ENCODE results near the gene SLC5A8.

Gene SLC5A8, protein sequence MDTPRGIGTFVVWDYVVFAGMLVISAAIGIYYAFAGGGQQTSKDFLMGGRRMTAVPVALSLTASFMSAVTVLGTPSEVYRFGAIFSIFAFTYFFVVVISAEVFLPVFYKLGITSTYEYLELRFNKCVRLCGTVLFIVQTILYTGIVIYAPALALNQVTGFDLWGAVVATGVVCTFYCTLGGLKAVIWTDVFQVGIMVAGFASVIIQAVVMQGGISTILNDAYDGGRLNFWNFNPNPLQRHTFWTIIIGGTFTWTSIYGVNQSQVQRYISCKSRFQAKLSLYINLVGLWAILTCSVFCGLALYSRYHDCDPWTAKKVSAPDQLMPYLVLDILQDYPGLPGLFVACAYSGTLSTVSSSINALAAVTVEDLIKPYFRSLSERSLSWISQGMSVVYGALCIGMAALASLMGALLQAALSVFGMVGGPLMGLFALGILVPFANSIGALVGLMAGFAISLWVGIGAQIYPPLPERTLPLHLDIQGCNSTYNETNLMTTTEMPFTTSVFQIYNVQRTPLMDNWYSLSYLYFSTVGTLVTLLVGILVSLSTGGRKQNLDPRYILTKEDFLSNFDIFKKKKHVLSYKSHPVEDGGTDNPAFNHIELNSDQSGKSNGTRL

GRCh38 chr12:101209319-101210302, at the start of gene SLC5A8:
TSS of gene SLC5A8 (minus strand) at chr12:101210238. CDS start at chr12:101209848, 390 bp downstream.
- H3K27ac Mint-ChIP-seq = no peak within 1 kb of the TSS
- no peaks in the 10 kb centered on the region for H3K36me3 Mint-ChIP-seq
- H3K4me1 Mint-ChIP-seq = peaks cover 4% of the 10 kb centered on the region
- ATAC-seq = no peak
- H3K9me3 Mint-ChIP-seq = peaks cover 6% of the 10 kb centered on the region
- H3K4me3 Mint-ChIP-seq = no peak within 1 kb of the TSS
- H3K27me3 Mint-ChIP-seq = peaks cover 26% of the 10 kb centered on the region

GRCh38 chr12:101257357-101257756, 47.3 kb upstream of the SLC5A8 start:
- ATAC-seq = no peak
- Mint-ChIP-seq H3K27me3 (no peaks in the 10 kb centered on the region), H3K36me3 (no peaks in the 10 kb centered on the region), H3K4me3 (no peak overlapping the region), H3K9me3 (peaks cover 9% of the 10 kb centered on the region), H3K27ac (no peak overlapping the region), H3K4me1 (no peaks in the 10 kb centered on the region)

GRCh38 chr12:101256266-101256665, 46.2 kb upstream of the SLC5A8 start:
- Mint-ChIP-seq H3K4me1 (no peaks in the 10 kb centered on the region), H3K36me3 (no peaks in the 10 kb centered on the region), H3K27ac (no peak overlapping the region), H3K27me3 (no peaks in the 10 kb centered on the region), H3K4me3 (no peak overlapping the region), H3K9me3 (peaks cover 9% of the 10 kb centered on the region)
- no peak for ATAC-seq

DNA sequence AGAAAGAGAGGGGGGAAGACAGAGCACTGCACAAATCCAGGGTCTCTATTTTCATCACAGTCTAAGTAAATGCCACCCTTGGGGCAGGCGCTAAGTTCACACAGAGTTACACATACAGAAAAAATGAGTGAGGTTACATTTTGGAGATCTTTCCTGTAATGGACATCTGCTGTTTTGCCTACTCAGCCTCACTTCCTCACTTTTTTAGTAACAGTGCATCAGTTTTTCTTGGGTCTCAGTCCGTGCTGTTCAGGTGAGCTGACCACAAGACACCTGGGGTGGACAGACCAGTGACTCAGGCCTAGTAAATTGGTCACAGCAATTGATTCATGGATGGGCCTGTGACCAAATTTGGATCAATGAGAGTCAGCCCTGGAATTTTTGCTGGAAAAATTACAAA, 33.6 kb upstream of the SLC5A8 start:
- H3K27ac Mint-ChIP-seq = no peak overlapping the region
- no peak overlapping the region for H3K4me3 Mint-ChIP-seq
- peaks cover 5% of the 10 kb centered on the region for H3K27me3 Mint-ChIP-seq
- no peak for ATAC-seq
- no peaks in the 10 kb centered on the region for H3K36me3 Mint-ChIP-seq
- peaks cover 1% of the 10 kb centered on the region for H3K9me3 Mint-ChIP-seq
- H3K4me1 Mint-ChIP-seq = no peaks in the 10 kb centered on the region

DNA sequence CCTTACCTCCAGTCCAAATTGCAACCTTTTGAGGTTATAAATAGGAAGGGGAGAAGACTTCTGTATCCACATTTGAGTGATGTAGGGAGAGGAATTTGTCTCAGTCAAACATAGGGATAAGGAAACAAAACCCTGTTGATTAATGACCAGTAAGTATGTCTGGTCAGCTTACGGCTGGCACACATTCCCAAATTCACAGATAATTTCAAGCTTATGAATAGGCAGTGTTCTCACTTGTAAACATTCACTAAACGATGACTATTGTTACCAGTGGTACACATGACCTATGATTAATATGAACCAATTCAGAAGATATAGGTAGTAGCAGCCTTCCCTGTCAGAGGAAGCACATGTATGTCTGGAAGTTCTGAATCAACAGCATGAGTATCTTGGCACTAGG, 33.0 kb upstream of the SLC5A8 start:
- no peak for ATAC-seq
- Mint-ChIP-seq H3K27me3 (peaks cover 10% of the 10 kb centered on the region), H3K36me3 (no peaks in the 10 kb centered on the region), H3K27ac (no peak overlapping the region), H3K4me1 (no peaks in the 10 kb centered on the region), H3K4me3 (no peak overlapping the region), H3K9me3 (peaks cover 3% of the 10 kb centered on the region)

GRCh38 chr12:101238800-101239329, 28.8 kb upstream of the SLC5A8 start:
- Mint-ChIP-seq H3K27ac (no peak overlapping the region), H3K4me1 (no peaks in the 10 kb centered on the region), H3K9me3 (peaks cover 3% of the 10 kb centered on the region), H3K36me3 (no peaks in the 10 kb centered on the region), H3K27me3 (peaks cover 10% of the 10 kb centered on the region), H3K4me3 (no peak overlapping the region)
- no peak for ATAC-seq

GRCh38 chr12:101238306-101238705, 28.3 kb upstream of the SLC5A8 start:
- Mint-ChIP-seq H3K4me1 (no peaks in the 10 kb centered on the region), H3K27me3 (peaks cover 10% of the 10 kb centered on the region), H3K27ac (no peak overlapping the region)

DNA sequence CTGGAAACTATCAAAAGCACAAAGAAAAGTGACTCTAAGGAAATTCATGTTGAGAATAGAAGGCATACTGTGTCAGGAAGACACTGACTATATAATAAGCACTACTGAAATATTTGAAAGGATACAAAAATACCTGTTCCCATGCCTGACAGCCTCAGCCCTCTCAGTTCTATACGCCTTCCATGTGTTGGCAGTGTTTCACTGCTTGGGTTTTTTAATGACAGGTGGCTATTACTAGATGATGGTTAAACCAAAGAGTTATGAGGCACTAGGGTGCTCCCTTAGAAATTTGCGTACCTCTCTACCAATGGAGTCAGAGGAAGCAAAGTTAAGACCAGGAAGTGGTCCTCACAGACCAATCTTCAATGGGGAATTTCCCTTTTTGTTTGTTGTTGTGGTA, 25.6 kb upstream of the SLC5A8 start:
- H3K27me3 Mint-ChIP-seq = peaks cover 10% of the 10 kb centered on the region
- H3K9me3 Mint-ChIP-seq = peaks cover 6% of the 10 kb centered on the region
- ATAC-seq = no peak
- no peak overlapping the region for H3K27ac Mint-ChIP-seq
- H3K4me1 Mint-ChIP-seq = no peaks in the 10 kb centered on the region
- H3K36me3 Mint-ChIP-seq = no peaks in the 10 kb centered on the region
- no peak overlapping the region for H3K4me3 Mint-ChIP-seq

More at GRCh38 chr12:101238306-101238705, 28.3 kb upstream of the SLC5A8 start:
- no peak for ATAC-seq
- Mint-ChIP-seq H3K36me3 (no peaks in the 10 kb centered on the region), H3K4me3 (no peak overlapping the region), H3K9me3 (peaks cover 3% of the 10 kb centered on the region)

- H3K4me1 Mint-ChIP-seq = no peaks in the 10 kb centered on the region
- H3K36me3 Mint-ChIP-seq = no peaks in the 10 kb centered on the region
- no peak overlapping the region for H3K4me3 Mint-ChIP-seq
- H3K9me3 Mint-ChIP-seq = peaks cover 3% of the 10 kb centered on the region
- no peak for ATAC-seq
- H3K27me3 Mint-ChIP-seq = no peaks in the 10 kb centered on the region
- no peak overlapping the region for H3K27ac Mint-ChIP-seq
Measured at GRCh38 chr12:101231636-101232035, 21.6 kb upstream of the SLC5A8 start.

DNA sequence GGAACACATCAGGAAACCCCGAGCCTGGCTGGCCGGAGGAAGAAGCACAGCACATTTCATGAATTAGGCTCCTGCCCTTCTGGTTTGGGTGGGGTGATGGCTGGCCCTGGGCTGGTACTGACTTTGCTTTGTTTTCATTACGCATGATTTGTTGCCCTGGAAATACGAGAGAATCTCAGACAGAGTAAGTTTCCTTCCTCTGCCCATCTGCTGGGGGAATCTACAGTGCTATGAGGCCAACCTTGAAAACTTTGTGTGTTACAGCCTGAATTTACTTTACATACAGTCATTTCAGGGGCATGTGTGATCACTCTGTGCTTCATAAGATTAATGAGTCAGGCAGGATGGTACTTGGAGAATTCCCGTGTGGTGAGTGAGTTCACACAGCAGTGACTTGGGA, 20.5 kb upstream of the SLC5A8 start:
- Mint-ChIP-seq H3K27me3 (no peaks in the 10 kb centered on the region), H3K4me1 (no peaks in the 10 kb centered on the region), H3K27ac (no peak overlapping the region), H3K36me3 (no peaks in the 10 kb centered on the region), H3K4me3 (no peak overlapping the region), H3K9me3 (peaks cover 3% of the 10 kb centered on the region)
- no peak for ATAC-seq

DNA sequence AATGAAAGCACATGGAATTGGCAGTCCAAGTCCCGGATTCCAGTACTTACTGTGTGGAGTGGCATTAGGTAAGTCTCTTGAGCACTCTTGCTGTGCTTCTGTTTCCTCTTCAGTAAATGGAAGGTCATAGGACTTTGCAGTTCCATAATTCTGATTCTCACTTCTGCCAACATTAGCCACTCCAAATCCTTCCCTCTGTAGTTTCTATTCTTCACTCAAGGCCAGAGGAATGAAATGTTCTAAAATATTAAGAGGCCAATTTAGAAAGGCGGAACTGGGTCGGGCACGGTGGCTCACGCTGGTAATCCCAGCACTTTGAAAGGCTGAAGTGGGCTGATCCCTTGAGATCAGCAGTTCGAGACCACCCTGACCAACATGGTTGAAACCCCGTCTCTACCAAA, 19.8 kb upstream of the SLC5A8 start:
- Mint-ChIP-seq H3K36me3 (no peaks in the 10 kb centered on the region), H3K4me3 (no peak overlapping the region), H3K27ac (no peak overlapping the region), H3K9me3 (peaks cover 3% of the 10 kb centered on the region), H3K27me3 (no peaks in the 10 kb centered on the region), H3K4me1 (no peaks in the 10 kb centered on the region)
- no peak for ATAC-seq

- peaks cover 34% of the 10 kb centered on the region for H3K27me3 Mint-ChIP-seq
- H3K36me3 Mint-ChIP-seq = no peaks in the 10 kb centered on the region
- no peak overlapping the region for H3K27ac Mint-ChIP-seq
- ATAC-seq = no peak
- peaks cover 8% of the 10 kb centered on the region for H3K9me3 Mint-ChIP-seq
- no peaks in the 10 kb centered on the region for H3K4me1 Mint-ChIP-seq
- no peak overlapping the region for H3K4me3 Mint-ChIP-seq
Measured at GRCh38 chr12:101221301-101221700, 11.3 kb upstream of the SLC5A8 start.

DNA sequence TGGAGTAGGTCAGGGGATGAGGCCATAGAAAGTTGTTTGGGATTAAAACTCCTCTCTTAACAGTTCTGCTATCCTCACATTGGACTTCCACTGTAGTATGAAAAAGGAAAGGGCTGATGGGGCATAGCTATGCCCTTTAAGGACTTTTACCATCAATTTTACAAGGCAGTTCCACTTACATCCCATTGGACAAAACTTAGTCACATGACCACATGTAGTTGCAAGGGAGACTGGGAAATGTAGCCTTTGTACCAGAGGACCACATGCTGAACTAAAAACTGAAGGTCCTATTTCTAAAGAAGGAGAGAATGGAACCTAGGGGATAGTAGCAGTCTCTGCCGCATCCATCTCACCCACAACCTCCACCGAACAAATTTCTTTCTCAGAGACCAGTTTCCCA, 6.8 kb upstream of the SLC5A8 start:
- Mint-ChIP-seq H3K4me3 (no peak overlapping the region), H3K9me3 (peaks cover 21% of the 10 kb centered on the region), H3K27me3 (peaks cover 16% of the 10 kb centered on the region), H3K27ac (no peak overlapping the region), H3K4me1 (no peaks in the 10 kb centered on the region), H3K36me3 (no peaks in the 10 kb centered on the region)
- no peak for ATAC-seq

- H3K4me1 Mint-ChIP-seq = peaks cover 5% of the 10 kb centered on the region
- no peak overlapping the region for H3K4me3 Mint-ChIP-seq
- no peaks in the 10 kb centered on the region for H3K36me3 Mint-ChIP-seq
- no peaks in the 10 kb centered on the region for H3K9me3 Mint-ChIP-seq
- no peak overlapping the region for H3K27ac Mint-ChIP-seq
- H3K27me3 Mint-ChIP-seq = peaks cover 26% of the 10 kb centered on the region
- ATAC-seq = no peak
Measured at GRCh38 chr12:101207086-101207780, 2.8 kb downstream of the SLC5A8 start.

All from stimulated activated memory B cell treated with anti-CD40 and anti-IgM and Interleukin-4, amounts not matched to agents 10 μg/mL and 1 μg/mL and 100 μg/mL, for 72 hours (primary cell).